GM12878 (cell line): ENCODE data around the gene TBPL2. TPM values are rescaled to one million over a fixed set of nuclear protein-coding genes. Genes with fewer than 3 reads are reported as not detected.

Experiments
- ATAC-seq: fragments of 200-7000 bp; cut with Tn5 transposase; 3 replicates; pipeline ENCODE4 v1.9.1; 2020; ENCODE audit warnings: mild to moderate bottlenecking, moderate library complexity
- BruUV-seq: library from RNA; stranded (reverse); fragments of 400-500 nt; replicated peaks from 2 replicates; lab custom pipeline; 2021; lab: Mats Ljungman, UMichigan
- CTCF ChIA-PET: fragments of 300-600 bp; sonication (Branson Sonifier 250); formaldehyde crosslinking; extraction: SDS; loops from one replicate; lab custom pipeline; 2021; ENCODE audit warnings: inconsistent platforms; lab: Yijun Ruan, JAX
- POLR2A ChIA-PET: fragments of 350-600 bp; formaldehyde crosslinking; extraction: SDS; loops from one replicate; lab custom pipeline; 2021; ENCODE audit warnings: inconsistent platforms; lab: Charles Lee
- RAD21 ChIA-PET: fragments of 300-600 bp; sonication (Branson Sonifier 250); formaldehyde crosslinking; loops from one replicate; lab custom pipeline; 2023; ENCODE audit warnings: antibody characterized with exemption; ENCODE audit not compliant: unreplicated experiment; lab: Charles Lee
- SMC1A ChIA-PET: fragments of 300-600 bp; sonication (Branson Sonifier 250); formaldehyde crosslinking; loops from one replicate; lab custom pipeline; 2023; ENCODE audit not compliant: unreplicated experiment, uncharacterized antibody; lab: Charles Lee
- DNase-seq: peaks from one replicate; pipeline ENCODE4 v3.0.0-alpha.2; 2011; ENCODE audit warnings: low read depth, low spot score
- FAIRE-seq: peaks from 3 replicates; lab custom pipeline; 2011; peaks lifted over from hg19 to GRCh38; lab: Jason Lieb, UNC
- H2AFZ ChIP-seq: 2 replicates; pipeline ENCODE4 v1.6.0; 2011; ENCODE audit warnings: low read depth, low read length, control low read depth; ENCODE audit not compliant: control insufficient read depth
- H3K27ac ChIP-seq: 2 replicates; pipeline ENCODE4 v1.5.1; 2011; ENCODE audit warnings: control low read depth; ENCODE audit not compliant: control insufficient read depth, insufficient read depth
- H3K27me3 ChIP-seq, 2 experiments: replicated peaks in 1 of 2; 2 replicates each; pipeline versions ENCODE4 v1.6.0 to v1.6.1; 2011; ENCODE audit warnings: low read length in 1 of 2; ENCODE audit not compliant: control insufficient read depth in 2 of 2, insufficient read depth in 2 of 2
- H3K36me3 ChIP-seq, 2 experiments: 2 replicates each; pipeline ENCODE4 v1.5.1; 2011; ENCODE audit warnings: low read length in 1 of 2; ENCODE audit not compliant: control insufficient read depth in 2 of 2, insufficient read depth in 2 of 2
- H3K4me1 ChIP-seq: 2 replicates; pipeline ENCODE4 v1.6.1; 2011; ENCODE audit warnings: mild to moderate bottlenecking, low read length, moderate library complexity, mixed read lengths; ENCODE audit not compliant: control insufficient read depth, insufficient read depth
- H3K4me2 ChIP-seq: 2 replicates; pipeline ENCODE4 v1.6.0; 2011; ENCODE audit warnings: control low read depth; ENCODE audit not compliant: control insufficient read depth, insufficient read depth
- H3K4me3 ChIP-seq: fragments of 200-600 bp; sonication (generic); 2 replicates; pipeline ENCODE4 v1.5.1; 2016
- H3K79me2 ChIP-seq: 2 replicates; pipeline ENCODE4 v1.6.0; 2011; ENCODE audit warnings: low read length; ENCODE audit not compliant: control insufficient read depth, insufficient read depth
- H3K9ac ChIP-seq: 2 replicates; pipeline ENCODE4 v1.8.0; 2011; ENCODE audit warnings: low read length, control low read depth, mixed read lengths; ENCODE audit not compliant: control insufficient read depth, insufficient read depth
- H3K9me3 ChIP-seq: replicated peaks from 3 replicates; pipeline ENCODE4 v1.5.1; 2011; ENCODE audit warnings: mild to moderate bottlenecking, low read length; ENCODE audit not compliant: control insufficient read depth, insufficient read depth
- H4K20me1 ChIP-seq: 2 replicates; pipeline ENCODE4 v1.6.0; 2011; ENCODE audit not compliant: control insufficient read depth, insufficient read depth
- CEBPB ChIP-seq, 2 experiments: fragments of 150-350 bp in 1 of 2; IDR thresholded peaks; 2 replicates each; pipeline ENCODE4 v1.6.1; 2012 to 2014; ENCODE audit warnings: low read depth in 2 of 2, low read length in 2 of 2, borderline replicate concordance in 1 of 2, inconsistent platforms in 1 of 2
- CHD2 ChIP-seq: IDR thresholded peaks from 2 replicates; pipeline ENCODE4 v1.6.1; 2011; ENCODE audit warnings: low read depth, low read length, improper control_type of control experiment, borderline replicate concordance
- FOXM1 ChIP-seq: IDR thresholded peaks from 2 replicates; pipeline ENCODE4 v1.6.1; 2012; ENCODE audit warnings: low read depth, mild to moderate bottlenecking, inconsistent platforms, low read length, moderate library complexity
- HCFC1 ChIP-seq: fragments of 150-350 bp; IDR thresholded peaks from 2 replicates; pipeline ENCODE4 v1.6.1; 2014; ENCODE audit warnings: low read length
- JUNB ChIP-seq: IDR thresholded peaks from 2 replicates; pipeline ENCODE4 v1.6.1; 2016; ENCODE audit warnings: antibody characterized with exemption, mild to moderate bottlenecking
- KDM1A ChIP-seq: fragments of 200-600 bp; sonication (generic); IDR thresholded peaks from 2 replicates; pipeline ENCODE4 v1.6.1; 2016; ENCODE audit warnings: borderline replicate concordance
- KLF5 ChIP-seq: fragments of 450-650 bp; IDR thresholded peaks from 2 replicates; pipeline ENCODE4 v1.6.1; 2014; ENCODE audit warnings: mild to moderate bottlenecking; ENCODE audit not compliant: partially characterized antibody
- LARP7 ChIP-seq: fragments of 450-650 bp; IDR thresholded peaks from 2 replicates; pipeline ENCODE4 v1.6.1; 2017; ENCODE audit warnings: mild to moderate bottlenecking
- NRF1 ChIP-seq: conservative IDR thresholded peaks from 2 replicates; pipeline ENCODE4 v1.6.1; 2011; ENCODE audit warnings: mild to moderate bottlenecking, low read depth, low read length, improper control_type of control experiment
- RUNX3 ChIP-seq: IDR thresholded peaks from 2 replicates; pipeline ENCODE4 v1.6.1; 2012; ENCODE audit warnings: low read length, inconsistent platforms
- TARDBP ChIP-seq: IDR thresholded peaks from 2 replicates; pipeline ENCODE4 v1.6.1; 2016; ENCODE audit warnings: borderline replicate concordance
- ZNF207 ChIP-seq: fragments of 450-650 bp; IDR thresholded peaks from 2 replicates; pipeline ENCODE4 v1.6.1; 2014; ENCODE audit warnings: antibody characterized with exemption, mild to moderate bottlenecking, borderline replicate concordance
- ZNF384 ChIP-seq: IDR thresholded peaks from 2 replicates; pipeline ENCODE4 v1.6.1; 2012; ENCODE audit warnings: low read depth, mild to moderate bottlenecking, low read length, improper control_type of control experiment, borderline replicate concordance
- WGBS: methylation state at CpG from one replicate; pipeline ENCODE4 v1.1.6; 2016; ENCODE audit warnings: low lambda C conversion rate; ENCODE audit not compliant: insufficient replicate concordance, insufficient coverage; ENCODE audit errors: missing lambda C conversion rate; 5-methylcytosine and 5-hydroxymethylcytosine counted together
- in situ Hi-C: fragments of 300-500 bp; cut with MboI; formaldehyde crosslinking; loops from 9 replicates; pipeline ENCODE4 v1.14.3; 2018; ENCODE audit warnings: mixed read lengths
- intact Hi-C: fragments of 100-400 bp; cut with micrococcal nuclease; formaldehyde crosslinking; loops from one replicate; pipeline ENCODE4 v1.14.2; 2022; ENCODE audit not compliant: unreplicated experiment
- polyA plus RNA-seq, 11 experiments: library from polyadenylated mRNA; depleted of rRNA in 4 of 11; unstranded in 6 of 11; stranded (reverse) in 5 of 11; fragments of >200 nt; fragmentation: Nextera tagmentation in 4 of 11; fragmentation: Illumina TruSeq in 1 of 11; extraction: Ambion mirVana in 4 of 11; extraction: Trizol in 1 of 11; gene quantifications; 1 replicate in 1 of 11; 2 replicates in 10 of 11; pipeline versions ENCODE4 v1.2.1 to v1.2.3, GENCODE V29; 2011 to 2016; ENCODE audit warnings: inconsistent platforms in 2 of 11, missing spikeins in 2 of 11, low read depth in 1 of 11
- total RNA-seq, 4 experiments: library from RNA; depleted of rRNA in 3 of 4; stranded (reverse); fragments of >200 nt in 3 of 4; fragmentation: Illumina TruSeq in 1 of 4; extraction: Trizol in 1 of 4; gene quantifications; 2 replicates each; pipeline versions ENCODE4 v1.2.1 to v1.2.3, GENCODE V29; 2013 to 2021
- TF ChIP-seq, protein P1 (sequence below): fragments of 450-650 bp; IDR thresholded peaks from 2 replicates; pipeline ENCODE4 v1.6.1; 2017; ENCODE audit warnings: mild to moderate bottlenecking, moderate library complexity
- TF ChIP-seq, protein P2 (sequence below): fragments of 450-650 bp; IDR thresholded peaks from 2 replicates; pipeline ENCODE4 v1.6.1; 2018; ENCODE audit warnings: mild to moderate bottlenecking, low read depth, moderate library complexity; ENCODE audit not compliant: partially characterized antibody
- TF ChIP-seq, protein P3 (sequence below): fragments of 450-650 bp; IDR thresholded peaks from 2 replicates; pipeline ENCODE4 v1.6.1; 2017; ENCODE audit warnings: low read depth, mild to moderate bottlenecking, moderate library complexity

Gene TBPL2
- total and polyA plus RNA-seq, 10 of the 15 experiments (the other 5 are each of a cell fraction or from before 2014, with no cell fraction given) = 0.41 TPM; not detected in 9

DNA sequence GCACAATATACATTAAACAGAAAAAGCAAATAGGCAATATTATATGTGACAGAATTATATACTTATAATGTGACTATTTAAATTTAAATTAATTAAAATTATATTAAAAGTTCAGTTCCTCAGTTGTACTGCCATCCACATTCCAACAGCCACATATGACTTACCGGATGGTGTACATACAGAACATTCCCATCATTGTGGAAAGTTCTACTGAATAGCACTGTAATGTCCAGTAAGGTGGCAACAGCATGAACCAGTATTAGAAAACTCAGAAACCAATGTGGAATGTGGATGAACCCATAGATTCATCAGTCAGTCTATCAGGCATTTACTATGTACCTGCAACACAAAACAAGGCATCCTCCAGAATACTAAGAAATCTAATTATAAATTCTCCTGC lies 41.2 kb downstream of the TBPL2 start:
- ChIA-PET CTCF (no interaction called here), RAD21 (no interaction called here), POLR2A (no interaction called here), SMC1A (no interaction called here)
- H3K36me3 ChIP-seq = no peaks in the 10 kb centered on the region; a peak in 1 of 4 replicates
- no peak overlapping the region for H3K4me3 ChIP-seq
- H3K4me2 ChIP-seq = no peak overlapping the region
- H3K27me3 ChIP-seq = no peaks in the 10 kb centered on the region
- FAIRE-seq (no peak), ATAC-seq (no peak), DNase-seq (no peak)
- peaks cover 3% of the 10 kb centered on the region; the same call in 1 of the 2 replicates for H3K4me1 ChIP-seq
- H3K79me2 ChIP-seq = no peaks in the 10 kb centered on the region; the same call in 1 of the 2 replicates
- 91% methylated on average over 1 of the region's 1 CpG for WGBS
- no peak overlapping the region for H3K9ac ChIP-seq
- H2AFZ ChIP-seq = no peak overlapping the region
- H4K20me1 ChIP-seq = no peaks in the 10 kb centered on the region
- no TSS peak for BruUV-seq
- intact Hi-C loops (no loop called here), in situ Hi-C loops (no loop called here)
- H3K27ac ChIP-seq = no peak overlapping the region
- no peaks in the 10 kb centered on the region for H3K9me3 ChIP-seq
- TF ChIP-seq NRF1 (no peak), RUNX3 (no peak), FOXM1 (no peak), LARP7 (no peak), KLF5 (no peak), KDM1A (no peak), TARDBP (no peak), CHD2 (no peak), CEBPB (IDR thresholded peaks at IDR 0.05; ENCODE audit: borderline replicate concordance in 1 of 2, low read depth in 2 of 2, low read length in 2 of 2) (no peak), JUNB (no peak), HCFC1 (no peak), ZNF384 (no peak), ZNF207 (no peak)
- TF ChIP-seq, protein P1, sequence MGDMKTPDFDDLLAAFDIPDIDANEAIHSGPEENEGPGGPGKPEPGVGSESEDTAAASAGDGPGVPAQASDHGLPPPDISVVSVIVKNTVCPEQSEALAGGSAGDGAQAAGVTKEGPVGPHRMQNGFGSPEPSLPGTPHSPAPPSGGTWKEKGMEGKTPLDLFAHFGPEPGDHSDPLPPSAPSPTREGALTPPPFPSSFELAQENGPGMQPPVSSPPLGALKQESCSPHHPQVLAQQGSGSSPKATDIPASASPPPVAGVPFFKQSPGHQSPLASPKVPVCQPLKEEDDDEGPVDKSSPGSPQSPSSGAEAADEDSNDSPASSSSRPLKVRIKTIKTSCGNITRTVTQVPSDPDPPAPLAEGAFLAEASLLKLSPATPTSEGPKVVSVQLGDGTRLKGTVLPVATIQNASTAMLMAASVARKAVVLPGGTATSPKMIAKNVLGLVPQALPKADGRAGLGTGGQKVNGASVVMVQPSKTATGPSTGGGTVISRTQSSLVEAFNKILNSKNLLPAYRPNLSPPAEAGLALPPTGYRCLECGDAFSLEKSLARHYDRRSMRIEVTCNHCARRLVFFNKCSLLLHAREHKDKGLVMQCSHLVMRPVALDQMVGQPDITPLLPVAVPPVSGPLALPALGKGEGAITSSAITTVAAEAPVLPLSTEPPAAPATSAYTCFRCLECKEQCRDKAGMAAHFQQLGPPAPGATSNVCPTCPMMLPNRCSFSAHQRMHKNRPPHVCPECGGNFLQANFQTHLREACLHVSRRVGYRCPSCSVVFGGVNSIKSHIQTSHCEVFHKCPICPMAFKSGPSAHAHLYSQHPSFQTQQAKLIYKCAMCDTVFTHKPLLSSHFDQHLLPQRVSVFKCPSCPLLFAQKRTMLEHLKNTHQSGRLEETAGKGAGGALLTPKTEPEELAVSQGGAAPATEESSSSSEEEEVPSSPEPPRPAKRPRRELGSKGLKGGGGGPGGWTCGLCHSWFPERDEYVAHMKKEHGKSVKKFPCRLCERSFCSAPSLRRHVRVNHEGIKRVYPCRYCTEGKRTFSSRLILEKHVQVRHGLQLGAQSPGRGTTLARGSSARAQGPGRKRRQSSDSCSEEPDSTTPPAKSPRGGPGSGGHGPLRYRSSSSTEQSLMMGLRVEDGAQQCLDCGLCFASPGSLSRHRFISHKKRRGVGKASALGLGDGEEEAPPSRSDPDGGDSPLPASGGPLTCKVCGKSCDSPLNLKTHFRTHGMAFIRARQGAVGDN = no peak
- TF ChIP-seq, protein P2, sequence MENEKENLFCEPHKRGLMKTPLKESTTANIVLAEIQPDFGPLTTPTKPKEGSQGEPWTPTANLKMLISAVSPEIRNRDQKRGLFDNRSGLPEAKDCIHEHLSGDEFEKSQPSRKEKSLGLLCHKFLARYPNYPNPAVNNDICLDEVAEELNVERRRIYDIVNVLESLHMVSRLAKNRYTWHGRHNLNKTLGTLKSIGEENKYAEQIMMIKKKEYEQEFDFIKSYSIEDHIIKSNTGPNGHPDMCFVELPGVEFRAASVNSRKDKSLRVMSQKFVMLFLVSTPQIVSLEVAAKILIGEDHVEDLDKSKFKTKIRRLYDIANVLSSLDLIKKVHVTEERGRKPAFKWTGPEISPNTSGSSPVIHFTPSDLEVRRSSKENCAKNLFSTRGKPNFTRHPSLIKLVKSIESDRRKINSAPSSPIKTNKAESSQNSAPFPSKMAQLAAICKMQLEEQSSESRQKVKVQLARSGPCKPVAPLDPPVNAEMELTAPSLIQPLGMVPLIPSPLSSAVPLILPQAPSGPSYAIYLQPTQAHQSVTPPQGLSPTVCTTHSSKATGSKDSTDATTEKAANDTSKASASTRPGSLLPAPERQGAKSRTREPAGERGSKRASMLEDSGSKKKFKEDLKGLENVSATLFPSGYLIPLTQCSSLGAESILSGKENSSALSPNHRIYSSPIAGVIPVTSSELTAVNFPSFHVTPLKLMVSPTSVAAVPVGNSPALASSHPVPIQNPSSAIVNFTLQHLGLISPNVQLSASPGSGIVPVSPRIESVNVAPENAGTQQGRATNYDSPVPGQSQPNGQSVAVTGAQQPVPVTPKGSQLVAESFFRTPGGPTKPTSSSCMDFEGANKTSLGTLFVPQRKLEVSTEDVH = no peak
- TF ChIP-seq, protein P3, sequence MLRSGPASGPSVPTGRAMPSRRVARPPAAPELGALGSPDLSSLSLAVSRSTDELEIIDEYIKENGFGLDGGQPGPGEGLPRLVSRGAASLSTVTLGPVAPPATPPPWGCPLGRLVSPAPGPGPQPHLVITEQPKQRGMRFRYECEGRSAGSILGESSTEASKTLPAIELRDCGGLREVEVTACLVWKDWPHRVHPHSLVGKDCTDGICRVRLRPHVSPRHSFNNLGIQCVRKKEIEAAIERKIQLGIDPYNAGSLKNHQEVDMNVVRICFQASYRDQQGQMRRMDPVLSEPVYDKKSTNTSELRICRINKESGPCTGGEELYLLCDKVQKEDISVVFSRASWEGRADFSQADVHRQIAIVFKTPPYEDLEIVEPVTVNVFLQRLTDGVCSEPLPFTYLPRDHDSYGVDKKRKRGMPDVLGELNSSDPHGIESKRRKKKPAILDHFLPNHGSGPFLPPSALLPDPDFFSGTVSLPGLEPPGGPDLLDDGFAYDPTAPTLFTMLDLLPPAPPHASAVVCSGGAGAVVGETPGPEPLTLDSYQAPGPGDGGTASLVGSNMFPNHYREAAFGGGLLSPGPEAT = no peak
